Loucy (cell line): ENCODE measurements around the gene ZNF592.

Experiments
- H2AFZ ChIP-seq: fragments of 200-600 bp; sonication (generic); 2 replicates; pipeline ENCODE4 v1.6.0; 2016; ENCODE audit warnings: antibody characterized with exemption, mild to moderate bottlenecking, low read length, moderate library complexity
- H3F3A ChIP-seq: fragments of 200-600 bp; 2 replicates; pipeline ENCODE4 v1.6.0; 2016; ENCODE audit warnings: antibody characterized with exemption, low read depth, mild to moderate bottlenecking
- H3K27me3 ChIP-seq: fragments of 200-600 bp; sonication (generic); 2 replicates; pipeline ENCODE4 v1.6.1; 2014; ENCODE audit warnings: low read length, mild to moderate bottlenecking; ENCODE audit not compliant: insufficient read depth, poor library complexity, severe bottlenecking
- H3K36me3 ChIP-seq: fragments of 200-600 bp; sonication (generic); 2 replicates; pipeline ENCODE4 v1.6.1; 2016; ENCODE audit warnings: low read length; ENCODE audit not compliant: insufficient read depth
- H3K4me1 ChIP-seq: fragments of 200-600 bp; sonication (generic); 2 replicates; pipeline ENCODE4 v1.5.1; 2014; ENCODE audit warnings: low read length, mild to moderate bottlenecking; ENCODE audit not compliant: insufficient read depth, poor library complexity, severe bottlenecking
- H3K4me2 ChIP-seq: fragments of 200-600 bp; sonication (generic); 2 replicates; pipeline ENCODE4 v1.6.0; 2014; ENCODE audit warnings: antibody characterized with exemption, low read length, low read depth, mild to moderate bottlenecking; ENCODE audit not compliant: poor library complexity, severe bottlenecking
- H3K4me3 ChIP-seq: fragments of 200-600 bp; sonication (generic); 2 replicates; pipeline ENCODE4 v1.5.1; 2014; ENCODE audit warnings: low read length, mild to moderate bottlenecking, mixed read lengths; ENCODE audit not compliant: poor library complexity, severe bottlenecking
- H3K79me2 ChIP-seq: fragments of 200-600 bp; sonication (generic); 2 replicates; pipeline ENCODE4 v1.6.1; 2014; ENCODE audit warnings: low read length; ENCODE audit not compliant: insufficient read depth
- H3K9ac ChIP-seq: fragments of 200-600 bp; sonication (generic); 2 replicates; pipeline ENCODE4 v1.6.0; 2014; ENCODE audit warnings: mild to moderate bottlenecking, low read depth, low read length, moderate library complexity; ENCODE audit not compliant: poor library complexity, severe bottlenecking
- H3K9me2 ChIP-seq: fragments of 200-600 bp; sonication (generic); replicated peaks from 2 replicates; pipeline ENCODE4 v1.6.1; 2016; ENCODE audit warnings: low read depth, low read length, mixed read lengths
- H3K9me3 ChIP-seq: fragments of 200-600 bp; sonication (generic); 2 replicates; pipeline ENCODE4 v1.6.1; 2014; ENCODE audit warnings: mild to moderate bottlenecking, antibody characterized with exemption, low read length, low read depth; ENCODE audit not compliant: insufficient read depth
- H4K20me1 ChIP-seq: fragments of 200-600 bp; sonication (generic); 2 replicates; pipeline ENCODE4 v1.6.0; 2014; ENCODE audit warnings: antibody characterized with exemption, low read length, mild to moderate bottlenecking; ENCODE audit not compliant: insufficient read depth, poor library complexity, severe bottlenecking
- EZH2phosphoT487 ChIP-seq: fragments of 200-600 bp; IDR thresholded peaks from 2 replicates; pipeline ENCODE4 v1.6.1; 2018; ENCODE audit warnings: antibody characterized with exemption, mild to moderate bottlenecking, moderate library complexity, borderline replicate concordance
- TF ChIP-seq, protein P1 (sequence below): fragments of 200-600 bp; sonication (generic); conservative IDR thresholded peaks from 2 replicates; pipeline ENCODE4 v1.5.1; 2014; ENCODE audit warnings: mild to moderate bottlenecking, antibody characterized with exemption, low read length

ZNF592 gene

GRCh38 chr15:84813931-84814330, 65.5 kb downstream of the ZNF592 start:
- H3F3A ChIP-seq: no peaks in the 10 kb centered on the region
- H3K9ac ChIP-seq: no peak overlapping the region
- H3K79me2 ChIP-seq: no peaks in the 10 kb centered on the region
- no peaks in the 10 kb centered on the region for H3K9me2 ChIP-seq
- no peak overlapping the region for H3K4me2 ChIP-seq
- no peaks in the 10 kb centered on the region for H3K9me3 ChIP-seq
- H2AFZ ChIP-seq: no peak overlapping the region
- TF ChIP-seq EZH2phosphoT487: no peak
- TF ChIP-seq, protein P1, sequence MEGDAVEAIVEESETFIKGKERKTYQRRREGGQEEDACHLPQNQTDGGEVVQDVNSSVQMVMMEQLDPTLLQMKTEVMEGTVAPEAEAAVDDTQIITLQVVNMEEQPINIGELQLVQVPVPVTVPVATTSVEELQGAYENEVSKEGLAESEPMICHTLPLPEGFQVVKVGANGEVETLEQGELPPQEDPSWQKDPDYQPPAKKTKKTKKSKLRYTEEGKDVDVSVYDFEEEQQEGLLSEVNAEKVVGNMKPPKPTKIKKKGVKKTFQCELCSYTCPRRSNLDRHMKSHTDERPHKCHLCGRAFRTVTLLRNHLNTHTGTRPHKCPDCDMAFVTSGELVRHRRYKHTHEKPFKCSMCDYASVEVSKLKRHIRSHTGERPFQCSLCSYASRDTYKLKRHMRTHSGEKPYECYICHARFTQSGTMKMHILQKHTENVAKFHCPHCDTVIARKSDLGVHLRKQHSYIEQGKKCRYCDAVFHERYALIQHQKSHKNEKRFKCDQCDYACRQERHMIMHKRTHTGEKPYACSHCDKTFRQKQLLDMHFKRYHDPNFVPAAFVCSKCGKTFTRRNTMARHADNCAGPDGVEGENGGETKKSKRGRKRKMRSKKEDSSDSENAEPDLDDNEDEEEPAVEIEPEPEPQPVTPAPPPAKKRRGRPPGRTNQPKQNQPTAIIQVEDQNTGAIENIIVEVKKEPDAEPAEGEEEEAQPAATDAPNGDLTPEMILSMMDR: no peak
- H4K20me1 ChIP-seq: no peaks in the 10 kb centered on the region
- no peaks in the 10 kb centered on the region for H3K36me3 ChIP-seq
- no peaks in the 10 kb centered on the region for H3K27me3 ChIP-seq
- H3K4me3 ChIP-seq: no peak overlapping the region
- H3K4me1 ChIP-seq: peaks cover 12% of the 10 kb centered on the region

DNA sequence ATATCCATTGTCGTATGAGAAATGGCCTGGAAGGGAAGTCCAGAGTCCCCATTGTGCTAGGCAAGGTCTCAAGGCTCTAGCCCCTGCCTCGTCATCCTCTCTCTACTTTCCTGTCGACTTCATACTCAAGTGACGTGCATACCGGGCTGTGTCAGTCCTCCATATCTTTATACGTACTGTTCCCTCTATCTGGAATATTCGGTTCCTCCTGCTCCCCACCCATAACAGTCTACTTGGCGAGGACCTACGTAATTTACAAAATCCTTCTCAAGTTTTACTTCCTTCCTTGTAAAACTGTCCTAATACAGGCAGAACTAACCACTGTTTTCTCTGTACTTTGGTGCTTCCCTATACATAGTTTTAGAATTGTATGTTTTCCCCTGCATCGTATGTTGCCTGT, 66.5 kb downstream of the ZNF592 start:
- no peaks in the 10 kb centered on the region for H3K36me3 ChIP-seq
- H3K4me2 ChIP-seq: no peak overlapping the region
- H4K20me1 ChIP-seq: no peaks in the 10 kb centered on the region
- no peaks in the 10 kb centered on the region for H3K27me3 ChIP-seq
- no peak overlapping the region for H3K4me3 ChIP-seq
- no peaks in the 10 kb centered on the region for H3K79me2 ChIP-seq
- H3K9me3 ChIP-seq: no peaks in the 10 kb centered on the region
- peaks cover 13% of the 10 kb centered on the region for H3K4me1 ChIP-seq
- no peaks in the 10 kb centered on the region for H3K9me2 ChIP-seq
- H3F3A ChIP-seq: no peaks in the 10 kb centered on the region
- no peak overlapping the region for H2AFZ ChIP-seq
- no peak for TF ChIP-seq EZH2phosphoT487
- TF ChIP-seq, protein P1: no peak
- no peak overlapping the region for H3K9ac ChIP-seq

DNA sequence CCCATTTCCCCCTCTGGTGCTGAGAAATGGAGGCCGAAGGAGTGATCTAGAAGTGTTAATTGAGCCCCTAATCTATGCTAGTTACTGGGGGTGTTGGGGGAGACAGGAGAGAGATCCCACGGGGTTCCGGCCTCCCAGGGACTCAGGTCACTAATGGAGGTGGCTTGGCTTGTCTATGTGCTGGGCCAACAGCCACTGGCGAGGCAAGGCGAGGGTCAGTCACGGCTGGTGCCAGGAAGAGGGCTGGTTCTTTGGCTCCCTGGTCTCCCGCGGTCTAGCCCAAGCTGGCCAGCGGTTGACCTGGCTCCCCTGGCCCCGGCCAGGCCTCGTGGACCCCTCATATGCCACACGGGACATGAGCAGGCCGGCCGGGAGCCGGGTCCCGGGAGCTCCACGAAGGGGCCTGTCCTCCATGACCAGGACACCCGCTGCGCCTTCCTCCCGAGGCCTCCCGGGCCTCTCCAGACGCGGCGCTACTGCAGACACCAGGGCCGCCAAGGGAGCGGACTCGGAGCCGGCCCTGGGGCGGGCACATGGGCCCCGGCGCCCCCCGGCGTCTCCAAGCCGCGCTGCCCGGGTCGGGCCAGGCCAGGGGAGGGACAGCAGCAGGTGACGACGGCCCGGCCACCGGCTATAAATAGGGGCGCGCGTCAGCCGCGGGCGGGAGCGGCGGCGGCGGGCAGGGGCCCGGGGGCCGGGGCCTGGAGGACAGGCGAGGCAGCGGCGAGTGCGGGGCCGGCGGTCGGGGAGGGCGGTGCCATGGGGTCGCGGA, 68.5 kb downstream of the ZNF592 start, which contains the start of gene ALPK3:
Gene ALPK3 (plus strand): TSS at position 663 of the 772 bp plus-strand sequence. CDS start 97 bp downstream, at position 760.
- Histone ChIP-seq H3K4me2 (peak within 1 kb of the TSS; percentile 26), H3K9ac (peak within 1 kb of the TSS; percentile 20), H3F3A (no peaks in the 10 kb centered on the region), H3K9me3 (no peaks in the 10 kb centered on the region), H4K20me1 (no peaks in the 10 kb centered on the region), H3K9me2 (no peaks in the 10 kb centered on the region), H3K79me2 (no peaks in the 10 kb centered on the region), H3K36me3 (no peaks in the 10 kb centered on the region), H3K27me3 (no peaks in the 10 kb centered on the region), H3K4me1 (peaks cover 13% of the 10 kb centered on the region), H2AFZ (peak within 1 kb of the TSS; percentile 72), H3K4me3 (no peak within 1 kb of the TSS)
- no peak for TF ChIP-seq EZH2phosphoT487
- TF ChIP-seq, protein P1: no peak
